Naive thymus-derived CD4-positive, alpha-beta T cell (primary cell): ENCODE results near the gene MVD. TPM values are rescaled to one million over a fixed set of nuclear protein-coding genes. Genes with fewer than 3 reads are reported as not detected.

ENCODE experiments used
- ATAC-seq: fragments of 150-1000 bp; cut with Tn5 transposase; 2 replicates; pipeline ENCODE4 v1.10.0; 2021; ENCODE audit warnings: mild to moderate bottlenecking, moderate library complexity
- CTCF ChIA-PET: fragments of 350-600 bp; sonication (Branson Sonifier 250); formaldehyde crosslinking; loops from one replicate; lab custom pipeline; 2021; ENCODE audit warnings: antibody characterized with exemption; lab: Charles Lee
- POLR2A ChIA-PET: fragments of 350-600 bp; sonication (Branson Sonifier 250); formaldehyde crosslinking; loops from one replicate; lab custom pipeline; 2021; ENCODE audit warnings: antibody characterized with exemption, inconsistent platforms; lab: Charles Lee
- DNase-seq, 9 donors: peaks; one replicate each; pipeline versions ENCODE4 v3.0.0 to v3.0.0-alpha.2; 2020 to 2022; ENCODE audit warnings: mixed read lengths in 1 of 9
- H3K27ac ChIP-seq: one replicate; pipeline ENCODE4 v1.7.0; 2013; ENCODE audit warnings: mild to moderate bottlenecking, low read depth, low read length, moderate library complexity
- H3K27me3 ChIP-seq, 2 donors: one replicate each; pipeline ENCODE4 v1.7.0; 2013; ENCODE audit warnings: low read length in 2 of 2, mild to moderate bottlenecking in 2 of 2, moderate library complexity in 2 of 2; ENCODE audit not compliant: control insufficient read depth in 2 of 2, insufficient read depth in 2 of 2
- H3K36me3 ChIP-seq, 3 experiments: 1 replicate in 2 of 3; 2 replicates in 1 of 3; pipeline ENCODE4 v1.7.0; 2013; ENCODE audit warnings: low read length in 3 of 3, mild to moderate bottlenecking in 3 of 3, moderate library complexity in 1 of 3; ENCODE audit not compliant: insufficient read depth in 3 of 3, control insufficient read depth in 2 of 3
- H3K4me1 ChIP-seq, 2 donors: one replicate each; pipeline ENCODE4 v1.7.0; 2013; ENCODE audit warnings: low read length in 2 of 2, mild to moderate bottlenecking in 2 of 2, moderate library complexity in 1 of 2; ENCODE audit not compliant: control insufficient read depth in 2 of 2, insufficient read depth in 2 of 2
- H3K4me3 ChIP-seq: 2 replicates; pipeline ENCODE4 v1.7.0; 2013; ENCODE audit warnings: mild to moderate bottlenecking, low read length
- H3K9me3 ChIP-seq, 3 experiments: 1 replicate in 2 of 3; 2 replicates in 1 of 3; pipeline ENCODE4 v1.7.0; 2013; ENCODE audit warnings: low read length in 3 of 3; ENCODE audit not compliant: control insufficient read depth in 2 of 3
- H3K27ac Mint-ChIP-seq, 9 donors: one replicate each; pipeline ENCODE4 v1.8.0; 2020 to 2022; ENCODE audit warnings: mixed read lengths in 9 of 9, mild to moderate bottlenecking in 8 of 9, moderate library complexity in 5 of 9, inconsistent platforms in 2 of 9
- H3K27me3 Mint-ChIP-seq, 5 donors: one replicate each; pipeline ENCODE4 v1.8.0; 2021 to 2022; ENCODE audit warnings: mixed read lengths in 5 of 5, mild to moderate bottlenecking in 1 of 5
- H3K36me3 Mint-ChIP-seq, 5 donors: one replicate each; pipeline ENCODE4 v1.8.0; 2020 to 2022; ENCODE audit warnings: mixed read lengths in 5 of 5, mild to moderate bottlenecking in 3 of 5, inconsistent platforms in 1 of 5
- H3K4me1 Mint-ChIP-seq, 7 donors: one replicate each; pipeline ENCODE4 v1.8.0; 2020 to 2022; ENCODE audit warnings: mixed read lengths in 7 of 7, mild to moderate bottlenecking in 3 of 7, inconsistent platforms in 1 of 7
- H3K4me3 Mint-ChIP-seq, 10 donors: one replicate each; pipeline ENCODE4 v1.8.0; 2020 to 2022; ENCODE audit warnings: mild to moderate bottlenecking in 10 of 10, mixed read lengths in 10 of 10, moderate library complexity in 6 of 10, inconsistent platforms in 2 of 10
- H3K9me3 Mint-ChIP-seq, 11 donors: one replicate each; pipeline ENCODE4 v1.8.0; 2020 to 2022; ENCODE audit warnings: mixed read lengths in 11 of 11, mild to moderate bottlenecking in 4 of 11, inconsistent platforms in 1 of 11, moderate library complexity in 1 of 11
- intact Hi-C, 2 donors: fragments of 100-400 bp; cut with micrococcal nuclease; formaldehyde crosslinking; loops; one replicate each; pipeline ENCODE4 v1.15.1; 2023
- polyA plus RNA-seq, 2 donors: library from polyadenylated mRNA; unstranded; fragments of 300-500 nt; fragmentation: Illumina TruSeq; gene quantifications; one replicate each; pipeline ENCODE4 v1.2.3, GENCODE V29; 2021
- total RNA-seq, 6 experiments: library from RNA in 5 of 6; stranded (reverse) in 5 of 6; gene quantifications; 1 replicate in 5 of 6; 2 replicates in 1 of 6; pipeline ENCODE4 v1.2.3 and lab custom pipeline; 2021 to 2026

Gene MVD
- total and polyA plus RNA-seq, 7 experiments from 2014 or later = 12.9 to 66.9 (median 41.1) TPM

DNA sequence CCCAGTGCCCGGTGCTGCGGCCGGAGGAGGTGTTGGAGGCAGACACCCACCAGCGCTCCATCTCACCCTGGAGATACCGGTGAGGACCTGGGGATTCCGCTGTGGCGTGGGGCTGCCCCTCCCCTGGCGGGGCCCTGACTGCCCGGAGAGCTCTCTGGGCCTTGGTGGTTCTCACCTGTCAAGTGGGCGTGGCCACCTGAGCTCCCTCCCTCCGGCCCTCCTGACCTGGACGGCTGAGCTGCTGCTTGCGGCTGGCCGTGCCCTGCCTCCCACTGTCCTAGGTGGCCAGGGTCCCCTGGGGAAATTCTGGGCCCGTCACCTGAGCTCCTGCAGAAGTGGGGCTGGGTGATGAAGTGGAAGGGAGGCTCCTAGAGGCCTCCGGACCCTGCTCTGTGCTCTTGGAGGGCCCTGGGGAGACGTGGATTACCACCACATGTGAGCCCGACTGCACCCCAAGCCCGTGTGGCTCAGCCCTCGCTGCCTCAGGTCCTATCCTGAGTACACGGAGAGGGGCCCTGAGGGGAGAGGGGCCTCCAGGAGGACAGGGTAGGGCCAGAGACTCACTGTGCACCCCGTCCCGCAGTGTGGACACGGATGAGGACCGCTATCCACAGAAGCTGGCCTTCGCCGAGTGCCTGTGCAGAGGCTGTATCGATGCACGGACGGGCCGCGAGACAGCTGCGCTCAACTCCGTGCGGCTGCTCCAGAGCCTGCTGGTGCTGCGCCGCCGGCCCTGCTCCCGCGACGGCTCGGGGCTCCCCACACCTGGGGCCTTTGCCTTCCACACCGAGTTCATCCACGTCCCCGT is 23.5 kb downstream of the MVD start:
- H3K27me3 Mint-ChIP-seq = peaks cover 0 to 42% (median 13%) of the 10 kb centered on the region in 5 donors
- Histone ChIP-seq H3K36me3 (peaks cover 0 to 17% (median 0%) of the 10 kb centered on the region in 3 experiments), H3K4me1 (peaks cover 21 to 27% of the 10 kb centered on the region in 2 donors), H3K27me3 (peaks cover 0 to 6% of the 10 kb centered on the region in 2 donors), H3K9me3 (no peaks in the 10 kb centered on the region), H3K27ac (no peak overlapping the region), H3K4me3 (no peak overlapping the region)
- POLR2A ChIA-PET = interaction anchor here (0.5 to 3.1 kb wide), 5 partner anchors 9 to 66 kb away, joined by 3 to 11 read pairs (median 3); partner anchors contain the start of gene MVD
- intact Hi-C loops = loop anchor here in 1 of 2 donors (5.0 kb wide), 2 partner anchors 63 to 67 kb away; partner anchors contain the start of gene ZC3H18
- no peak overlapping the region for H3K27ac Mint-ChIP-seq
- H3K4me3 Mint-ChIP-seq = peak overlapping the region in 3 of 10 donors; percentile 43 to 63 (median 56)
- H3K9me3 Mint-ChIP-seq = no peaks in the 10 kb centered on the region
- H3K36me3 Mint-ChIP-seq = peaks cover 0 to 7% (median 0%) of the 10 kb centered on the region in 5 donors
- CTCF ChIA-PET = no interaction called here
- no peak for DNase-seq
- peaks cover 27 to 50% (median 33%) of the 10 kb centered on the region in 7 donors for H3K4me1 Mint-ChIP-seq
- no peak for ATAC-seq

DNA sequence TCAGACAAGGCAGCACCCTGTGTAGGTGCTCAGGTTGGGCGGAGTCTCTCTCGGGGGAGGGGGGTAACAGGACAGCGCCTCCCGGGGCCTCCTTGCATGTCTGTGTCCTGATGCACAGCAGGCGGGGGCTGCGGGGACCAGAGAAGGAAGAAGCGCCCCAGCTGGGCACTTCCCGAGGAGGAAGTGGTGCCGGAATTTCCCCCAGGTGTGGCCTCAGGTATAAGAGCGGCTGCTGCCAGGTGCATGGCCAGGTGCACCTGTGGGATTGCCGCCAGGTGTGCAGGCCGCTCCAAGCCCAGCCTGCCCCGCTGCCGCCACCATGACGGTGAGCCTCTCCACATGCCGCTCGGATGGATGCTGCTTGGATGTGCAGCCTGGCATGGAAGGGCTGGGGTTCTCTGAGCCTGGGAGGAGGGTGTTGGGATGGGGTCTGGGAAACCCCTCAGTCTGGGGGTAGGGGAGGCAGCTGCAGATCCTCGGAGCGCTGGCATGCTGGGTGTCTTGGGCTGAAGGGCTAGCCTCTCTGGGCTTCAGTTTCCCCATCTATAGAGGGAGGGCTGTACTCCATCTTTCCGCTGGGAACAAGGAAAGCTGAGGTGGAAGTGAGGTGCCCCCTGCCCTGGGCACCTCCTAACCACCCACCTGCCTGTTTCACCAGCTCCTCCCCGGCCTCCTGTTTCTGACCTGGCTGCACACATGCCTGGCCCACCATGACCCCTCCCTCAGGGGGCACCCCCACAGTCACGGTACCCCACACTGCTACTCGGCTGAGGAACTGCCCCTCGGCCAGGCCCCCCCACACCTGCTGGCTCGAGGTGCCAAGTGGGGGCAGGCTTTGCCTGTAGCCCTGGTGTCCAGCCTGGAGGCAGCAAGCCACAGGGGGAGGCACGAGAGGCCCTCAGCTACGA is 24.3 kb downstream of the MVD start, which contains the start of gene IL17C:
Gene IL17C, plus strand, starts transcription at position 250 of the 908 bp plus-strand sequence. Its CDS starts 70 bp downstream, at position 320.
- Mint-ChIP-seq H3K27me3 (peaks cover 0 to 42% (median 13%) of the 10 kb centered on the region in 5 donors), H3K36me3 (peaks cover 0 to 7% (median 0%) of the 10 kb centered on the region in 5 donors), H3K4me1 (peaks cover 27 to 49% (median 33%) of the 10 kb centered on the region in 7 donors), H3K27ac (peak within 1 kb of the TSS in 6 of 9 donors; percentile 0 to 85 (median 48)), H3K4me3 (peak within 1 kb of the TSS in 9 of 10 donors; percentile 34 to 63 (median 46)), H3K9me3 (no peaks in the 10 kb centered on the region)
- ChIA-PET CTCF (interaction anchor here (0.7 kb wide), 1 partner anchor 714 kb away, joined by 3 read pairs; no protein-coding TSS in a partner anchor), POLR2A (interaction anchor here (0.5 to 3.1 kb wide), 3 partner anchors 10 to 49 kb away, joined by 3 to 11 read pairs (median 7); no protein-coding TSS in a partner anchor)
- intact Hi-C loops = loop anchor here in 1 of 2 donors (5.0 kb wide), 2 partner anchors 64 to 66 kb away; partner anchors contain the start of gene ZC3H18
- H3K27me3 ChIP-seq = peaks cover 0 to 6% of the 10 kb centered on the region in 2 donors
- peaks cover 21 to 34% of the 10 kb centered on the region in 2 donors for H3K4me1 ChIP-seq
- DNase-seq (no peak), ATAC-seq (no peak)
- no peaks in the 10 kb centered on the region for H3K9me3 ChIP-seq
- H3K27ac ChIP-seq = no peak within 1 kb of the TSS
- no peak within 1 kb of the TSS for H3K4me3 ChIP-seq
- H3K36me3 ChIP-seq = peaks cover 0 to 11% (median 0%) of the 10 kb centered on the region in 3 experiments

DNA sequence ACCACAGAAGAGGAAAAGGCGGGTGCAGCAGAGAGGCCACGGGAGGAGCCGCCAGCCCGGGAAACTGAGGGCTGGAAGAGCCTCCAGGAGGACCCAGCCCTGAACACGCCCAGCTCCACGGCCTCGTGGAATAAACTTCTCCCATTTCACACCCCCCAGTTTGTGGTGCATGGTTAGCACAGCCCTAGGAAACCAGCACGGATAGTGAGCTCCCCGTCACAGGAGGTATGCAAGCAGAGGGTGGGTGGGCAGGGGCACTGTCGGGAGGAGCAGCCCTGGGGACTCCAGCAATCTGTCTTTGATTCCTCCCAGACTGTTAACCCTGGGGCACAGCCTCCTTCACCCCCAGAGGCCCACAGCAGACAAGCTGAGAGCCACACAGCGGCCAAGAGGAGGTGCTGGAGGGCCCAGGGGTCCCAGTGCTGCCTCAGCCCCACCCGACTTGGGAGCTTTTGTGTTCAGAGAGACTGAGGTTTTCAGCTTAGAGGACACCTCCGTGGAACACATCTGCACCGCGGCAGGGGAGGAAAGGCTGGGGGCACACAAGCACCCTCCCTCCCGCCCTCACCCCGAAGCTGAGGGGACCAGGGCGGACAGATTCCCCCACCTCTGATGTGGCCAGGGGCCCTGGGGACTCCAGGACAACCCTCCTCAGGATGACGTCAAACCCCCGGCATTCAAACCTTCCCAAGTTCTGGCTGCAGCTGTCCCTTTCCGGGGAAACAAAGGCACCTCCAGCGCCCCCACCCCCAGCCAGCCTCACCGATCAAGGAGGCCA is 26.2 kb downstream of the MVD start:
- Histone ChIP-seq H3K9me3 (no peaks in the 10 kb centered on the region), H3K4me3 (no peak overlapping the region), H3K27me3 (peaks cover 0 to 6% of the 10 kb centered on the region in 2 donors), H3K27ac (no peak overlapping the region), H3K36me3 (peaks cover 0 to 8% (median 0%) of the 10 kb centered on the region in 3 experiments), H3K4me1 (peaks cover 21 to 38% of the 10 kb centered on the region in 2 donors)
- no peak for DNase-seq
- no peak for ATAC-seq
- Mint-ChIP-seq H3K9me3 (no peaks in the 10 kb centered on the region), H3K27me3 (peaks cover 0 to 42% (median 13%) of the 10 kb centered on the region in 5 donors), H3K36me3 (peaks cover 0 to under 1% (median 0%) of the 10 kb centered on the region in 5 donors), H3K4me3 (peak overlapping the region in 5 of 10 donors; percentile 35 to 73 (median 49)), H3K27ac (peak overlapping the region in 3 of 9 donors; percentile 70 to 85 (median 82)), H3K4me1 (peaks cover 24 to 44% (median 33%) of the 10 kb centered on the region in 7 donors)
- ChIA-PET CTCF (no interaction called here), POLR2A (interaction anchor here (0.5 to 1.5 kb wide), 5 partner anchors 11 to 1025 kb away, joined by 3 to 5 read pairs (median 3); no protein-coding TSS in a partner anchor)
- intact Hi-C loops = loop anchor here in 1 of 2 donors (5.0 kb wide), 2 partner anchors 64 to 66 kb away; partner anchors contain the start of gene ZC3H18

DNA sequence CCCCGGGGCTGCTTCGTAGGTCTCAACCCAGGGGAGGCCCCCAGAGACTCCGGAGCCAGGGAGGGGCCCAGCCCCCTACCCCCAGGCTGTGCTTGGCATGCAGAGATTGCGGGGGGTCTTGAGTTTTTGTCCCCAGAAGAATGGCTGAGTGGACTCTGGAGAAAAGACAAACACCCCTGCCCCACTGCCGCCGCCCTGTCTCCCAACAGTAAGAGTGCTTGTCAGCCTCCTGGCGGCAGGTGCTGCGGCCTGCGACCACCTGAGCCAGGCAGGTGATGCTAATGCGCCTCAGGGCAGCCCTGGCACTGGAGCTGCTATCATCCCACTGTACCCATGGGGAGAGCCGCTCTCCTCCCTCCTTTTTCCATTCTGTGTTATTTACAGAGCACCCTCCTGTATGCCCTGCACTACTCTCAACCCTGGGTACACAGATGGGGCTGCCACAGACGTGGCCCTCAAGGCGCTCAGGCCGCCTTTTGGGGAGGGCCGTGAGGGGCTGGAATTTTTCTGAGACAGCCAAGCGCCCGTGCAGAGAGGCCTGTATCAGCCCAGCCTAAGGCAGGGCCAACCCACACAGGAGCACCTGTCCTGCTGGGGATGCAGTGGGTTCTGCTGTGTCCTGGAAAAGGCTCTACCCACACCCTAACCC is 27.1 kb downstream of the MVD start:
- H3K36me3 ChIP-seq = peaks cover 0 to 16% (median 0%) of the 10 kb centered on the region in 3 experiments
- Mint-ChIP-seq H3K36me3 (peaks cover 0 to 7% (median 0%) of the 10 kb centered on the region in 5 donors), H3K27ac (peak overlapping the region in 2 of 9 donors; percentile 80 to 82), H3K4me3 (peak overlapping the region in 8 of 10 donors; percentile 21 to 80 (median 56)), H3K27me3 (peaks cover 0 to 38% (median 13%) of the 10 kb centered on the region in 5 donors), H3K4me1 (peaks cover 24 to 44% (median 33%) of the 10 kb centered on the region in 7 donors), H3K9me3 (no peaks in the 10 kb centered on the region)
- no peaks in the 10 kb centered on the region for H3K9me3 ChIP-seq
- H3K27ac ChIP-seq = no peak overlapping the region
- ChIA-PET POLR2A (no interaction called here), CTCF (no interaction called here)
- intact Hi-C loops = loop anchor here (2.0 to 5.0 kb wide), 5 partner anchors 15 to 67 kb away; partner anchors contain the start of genes CYBA (in 1 of the 2) and ZC3H18 (in 1 of the 2)
- peaks cover 0 to 6% of the 10 kb centered on the region in 2 donors for H3K27me3 ChIP-seq
- ATAC-seq = no peak
- DNase-seq = no peak
- H3K4me3 ChIP-seq = no peak overlapping the region
- H3K4me1 ChIP-seq = peaks cover 21 to 38% of the 10 kb centered on the region in 2 donors

DNA sequence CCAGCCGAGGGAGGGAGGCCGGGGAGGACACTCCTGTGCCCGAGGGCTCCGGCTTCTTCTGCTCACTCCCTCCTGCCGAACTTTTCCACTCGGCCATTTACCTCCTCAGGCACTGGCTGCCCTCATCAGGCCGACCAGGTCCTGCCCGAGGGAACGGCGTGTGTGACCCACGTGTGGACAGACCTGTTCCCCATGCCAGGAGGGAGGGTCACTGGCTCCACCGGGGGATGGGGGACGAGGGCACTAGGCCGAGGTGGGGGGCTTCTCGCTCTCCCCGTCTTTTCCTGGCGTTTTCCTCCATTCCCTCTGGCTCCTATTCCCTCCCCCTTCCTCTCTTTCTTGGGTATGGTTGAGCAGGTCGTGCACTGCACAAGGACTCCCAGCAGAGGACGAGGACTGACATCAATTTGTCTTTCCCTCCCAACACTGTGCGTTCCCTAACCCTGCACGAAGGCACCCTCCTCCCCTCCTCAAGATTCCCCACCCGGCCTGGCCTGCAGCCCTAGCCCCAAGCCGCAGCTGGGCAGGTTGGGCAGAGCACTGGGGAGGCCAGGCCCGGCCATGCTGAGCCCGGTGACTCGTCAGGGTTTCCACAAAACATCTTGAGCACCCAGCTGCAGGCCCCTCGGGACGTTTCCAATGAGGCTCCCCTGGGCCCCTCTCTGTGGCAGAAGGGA is 27.8 kb downstream of the MVD start:
- Mint-ChIP-seq H3K36me3 (peaks cover 0 to 7% (median 0%) of the 10 kb centered on the region in 5 donors), H3K27me3 (peaks cover 0 to 33% (median 11%) of the 10 kb centered on the region in 5 donors), H3K4me3 (peak overlapping the region; percentile 42 to 80 (median 73)), H3K9me3 (no peaks in the 10 kb centered on the region), H3K4me1 (peaks cover 23 to 39% (median 29%) of the 10 kb centered on the region in 7 donors), H3K27ac (peak overlapping the region in 3 of 9 donors; percentile 10 to 71 (median 45))
- peaks cover 0 to 6% of the 10 kb centered on the region in 2 donors for H3K27me3 ChIP-seq
- CTCF ChIA-PET = no interaction called here
- no peaks in the 10 kb centered on the region for H3K9me3 ChIP-seq
- peaks cover 21 to 35% of the 10 kb centered on the region in 2 donors for H3K4me1 ChIP-seq
- H3K36me3 ChIP-seq = peaks cover 0 to 22% (median 0%) of the 10 kb centered on the region in 3 experiments
- H3K27ac ChIP-seq = no peak overlapping the region
- intact Hi-C loops = loop anchor here (1.0 to 5.0 kb wide), 6 partner anchors 15 to 67 kb away; partner anchors contain the start of genes CYBA (in 1 of the 2) and ZC3H18 (in 1 of the 2)
- no peak for DNase-seq
- POLR2A ChIA-PET = no interaction called here
- peak overlapping the region; percentile 52 for H3K4me3 ChIP-seq
- ATAC-seq = no peak
